Activated naive CD8-positive, alpha-beta T cell treated with anti-CD3 and anti-CD28 coated beads, Interleukin-2, amount 50 U/mL, for 24 hours (primary cell): ENCODE results near the gene ZNF292.
"Not testable (repeated sequence)": the region's sequence is repeated elsewhere in the genome, so short reads cannot be mapped to it uniquely, and the experiment has no call there.

Experiments used
- ATAC-seq: fragments of 150-1000 bp; cut with Tn5 transposase; one replicate; pipeline ENCODE4 v1.10.0; 2021
- DNase-seq: peaks from one replicate; pipeline ENCODE4 v3.0.0; 2021
- H3K27ac Mint-ChIP-seq: one replicate; pipeline ENCODE4 v1.8.0; 2021; ENCODE audit warnings: mild to moderate bottlenecking, mixed read lengths
- H3K27me3 Mint-ChIP-seq: one replicate; pipeline ENCODE4 v1.8.0; 2021; ENCODE audit warnings: mixed read lengths
- H3K36me3 Mint-ChIP-seq: one replicate; pipeline ENCODE4 v1.8.0; 2021; ENCODE audit warnings: low read depth, mixed read lengths
- H3K4me1 Mint-ChIP-seq: one replicate; pipeline ENCODE4 v1.8.0; 2021; ENCODE audit warnings: mixed read lengths
- H3K4me3 Mint-ChIP-seq: one replicate; pipeline ENCODE4 v1.8.0; 2021; ENCODE audit warnings: mild to moderate bottlenecking, moderate library complexity, mixed read lengths
- H3K9me3 Mint-ChIP-seq: one replicate; pipeline ENCODE4 v1.8.0; 2021; ENCODE audit warnings: mixed read lengths

The ZNF292 gene

GRCh38 chr6:87151471-87151780, 3.9 kb upstream of the ZNF292 start:
- DNase-seq (no peak), ATAC-seq (no peak)
- Mint-ChIP-seq H3K36me3 (peaks cover 3% of the 10 kb centered on the region), H3K9me3 (no peaks in the 10 kb centered on the region), H3K27ac (peak overlapping the region; percentile 99), H3K4me3 (peak overlapping the region; percentile 91), H3K4me1 (peaks cover 42% of the 10 kb centered on the region), H3K27me3 (no peaks in the 10 kb centered on the region)

- Mint-ChIP-seq H3K9me3 (no peaks in the 10 kb centered on the region), H3K27me3 (no peaks in the 10 kb centered on the region), H3K27ac (peak overlapping the region; percentile 99), H3K4me1 (peaks cover 47% of the 10 kb centered on the region), H3K4me3 (peak overlapping the region; percentile 91), H3K36me3 (peaks cover 9% of the 10 kb centered on the region)
- ATAC-seq (peak; percentile 51), DNase-seq (peak; percentile 77)
Observed at GRCh38 chr6:87151781-87152525, 3.4 kb upstream of the ZNF292 start.

DNA sequence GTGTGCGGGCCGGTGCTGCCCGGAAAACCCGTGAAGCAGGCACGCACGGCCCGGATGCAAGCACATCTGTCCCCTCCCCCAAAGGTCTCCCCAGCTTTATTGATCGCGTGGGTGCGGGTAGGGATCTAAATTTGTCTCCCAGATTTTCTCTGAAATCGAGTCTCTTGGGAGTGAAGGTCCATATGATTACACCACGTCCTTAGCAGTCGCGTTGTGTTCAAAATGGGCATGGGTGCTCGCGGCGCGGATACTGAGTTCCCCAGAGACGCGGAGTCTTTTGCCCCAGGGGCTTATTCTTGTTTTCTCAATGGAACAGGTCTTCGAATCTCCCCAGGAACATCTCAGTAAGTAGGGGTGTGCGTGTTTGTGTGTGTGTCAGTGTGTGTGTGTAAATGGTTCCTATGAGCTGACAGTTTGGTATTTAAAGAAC, 2.8 kb upstream of the ZNF292 start:
- H3K4me1 Mint-ChIP-seq: peaks cover 48% of the 10 kb centered on the region
- H3K27ac Mint-ChIP-seq: peak overlapping the region; percentile 99
- DNase-seq (no peak), ATAC-seq (no peak)
- H3K36me3 Mint-ChIP-seq: peaks cover 10% of the 10 kb centered on the region
- no peaks in the 10 kb centered on the region for H3K27me3 Mint-ChIP-seq
- peak overlapping the region; percentile 91 for H3K4me3 Mint-ChIP-seq
- no peaks in the 10 kb centered on the region for H3K9me3 Mint-ChIP-seq

- ATAC-seq (no peak), DNase-seq (no peak)
- Mint-ChIP-seq H3K27me3 (no peaks in the 10 kb centered on the region), H3K4me3 (peak overlapping the region; percentile 91), H3K36me3 (peaks cover 18% of the 10 kb centered on the region), H3K9me3 (no peaks in the 10 kb centered on the region), H3K4me1 (peaks cover 57% of the 10 kb centered on the region), H3K27ac (peak overlapping the region; percentile 99)
Observed at GRCh38 chr6:87154641-87154992, 748 bp upstream of the ZNF292 start.

- H3K27ac Mint-ChIP-seq: peak overlapping the region; percentile 99
- peak; percentile 60 for DNase-seq
- peak overlapping the region; percentile 91 for H3K4me3 Mint-ChIP-seq
- H3K4me1 Mint-ChIP-seq: peaks cover 62% of the 10 kb centered on the region
- H3K27me3 Mint-ChIP-seq: no peaks in the 10 kb centered on the region
- peaks cover 18% of the 10 kb centered on the region for H3K36me3 Mint-ChIP-seq
- peak; percentile 2 for ATAC-seq
- no peaks in the 10 kb centered on the region for H3K9me3 Mint-ChIP-seq
Observed at GRCh38 chr6:87155842-87156815, 764 bp downstream of the ZNF292 start.

DNA sequence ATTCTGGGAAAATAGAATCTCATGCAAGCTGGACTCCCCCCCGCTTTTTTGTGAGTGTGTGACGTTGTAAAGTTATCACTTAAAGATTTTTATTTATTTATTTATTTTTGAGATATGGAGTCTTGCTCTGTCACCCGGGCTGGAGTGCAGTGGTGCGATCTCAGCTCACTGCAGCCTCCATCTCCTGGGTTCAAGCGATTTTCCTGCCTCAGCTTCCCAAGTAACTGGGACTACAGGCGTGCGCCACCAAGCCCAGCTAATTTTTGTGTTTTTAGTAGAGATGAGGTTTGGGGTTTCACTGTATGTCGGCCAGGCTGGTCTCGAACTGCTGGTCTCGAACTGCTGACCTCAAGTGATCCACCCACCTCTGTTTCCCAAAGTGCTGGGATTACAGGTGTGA, 2.2 kb downstream of the ZNF292 start:
- not testable (repeated sequence) for ATAC-seq, H3K27ac Mint-ChIP-seq, H3K9me3 Mint-ChIP-seq, H3K27me3 Mint-ChIP-seq, DNase-seq
- Mint-ChIP-seq H3K36me3 (peaks cover 18% of the 10 kb centered on the region), H3K4me3 (peak overlapping the region; percentile 14), H3K4me1 (peaks cover 64% of the 10 kb centered on the region)

- Mint-ChIP-seq H3K36me3 (peaks cover 24% of the 10 kb centered on the region), H3K27me3 (no peaks in the 10 kb centered on the region), H3K27ac (no peak overlapping the region), H3K4me3 (no peak overlapping the region), H3K9me3 (no peaks in the 10 kb centered on the region), H3K4me1 (peaks cover 74% of the 10 kb centered on the region)
- ATAC-seq: no peak
- no peak for DNase-seq
Observed at GRCh38 chr6:87161299-87161698, 5.9 kb downstream of the ZNF292 start.

- Mint-ChIP-seq H3K4me1 (peaks cover 75% of the 10 kb centered on the region), H3K27me3 (no peaks in the 10 kb centered on the region), H3K36me3 (peaks cover 13% of the 10 kb centered on the region), H3K4me3 (no peak overlapping the region), H3K9me3 (no peaks in the 10 kb centered on the region), H3K27ac (peak overlapping the region; percentile 30)
- no peak for DNase-seq
- no peak for ATAC-seq
Observed at GRCh38 chr6:87164004-87164403, 8.6 kb downstream of the ZNF292 start.

DNA sequence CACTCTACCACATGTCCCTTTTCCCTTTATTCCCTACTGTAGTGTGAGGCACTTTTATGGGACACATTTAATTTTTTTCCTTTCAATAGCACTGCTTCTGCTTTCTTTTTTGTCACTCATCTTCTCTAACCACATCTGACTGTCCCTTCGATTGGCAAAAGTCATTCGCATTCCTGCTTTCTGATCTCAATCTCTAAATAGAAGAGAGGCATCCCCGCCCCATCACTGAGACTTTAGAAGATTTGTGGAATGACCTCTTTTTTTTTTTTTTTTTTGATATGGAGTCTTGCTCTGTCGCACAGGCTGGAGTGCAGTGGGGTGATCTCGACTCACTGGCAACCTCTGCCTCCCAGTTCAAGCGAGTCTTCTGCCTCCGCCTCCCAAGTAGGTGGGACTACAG, 9.1 kb downstream of the ZNF292 start:
- DNase-seq: no peak
- H3K27ac Mint-ChIP-seq: peak overlapping the region; percentile 30
- ATAC-seq: no peak
- H3K27me3 Mint-ChIP-seq: no peaks in the 10 kb centered on the region
- no peaks in the 10 kb centered on the region for H3K9me3 Mint-ChIP-seq
- peaks cover 14% of the 10 kb centered on the region for H3K36me3 Mint-ChIP-seq
- peaks cover 74% of the 10 kb centered on the region for H3K4me1 Mint-ChIP-seq
- no peak overlapping the region for H3K4me3 Mint-ChIP-seq

- Mint-ChIP-seq H3K36me3 (peaks cover 14% of the 10 kb centered on the region), H3K9me3 (no peaks in the 10 kb centered on the region), H3K27ac (no peak overlapping the region), H3K4me1 (peaks cover 71% of the 10 kb centered on the region), H3K4me3 (no peak overlapping the region), H3K27me3 (no peaks in the 10 kb centered on the region)
- ATAC-seq: no peak
- no peak for DNase-seq
Observed at GRCh38 chr6:87165185-87165584, 9.8 kb downstream of the ZNF292 start.

GRCh38 chr6:87171938-87172633, 16.7 kb downstream of the ZNF292 start:
- DNase-seq (no peak), ATAC-seq (no peak)
- Mint-ChIP-seq H3K9me3 (peaks cover under 1% of the 10 kb centered on the region), H3K27me3 (no peaks in the 10 kb centered on the region), H3K27ac (no peak overlapping the region), H3K4me3 (no peak overlapping the region), H3K36me3 (peaks cover 21% of the 10 kb centered on the region), H3K4me1 (peaks cover 70% of the 10 kb centered on the region)

- Mint-ChIP-seq H3K27ac (peak overlapping the region; percentile 57), H3K9me3 (peaks cover 4% of the 10 kb centered on the region), H3K4me3 (no peak overlapping the region), H3K4me1 (peaks cover 78% of the 10 kb centered on the region), H3K27me3 (no peaks in the 10 kb centered on the region), H3K36me3 (peaks cover 32% of the 10 kb centered on the region)
- ATAC-seq (no peak), DNase-seq (no peak)
Observed at GRCh38 chr6:87174078-87174579, 18.8 kb downstream of the ZNF292 start.

GRCh38 chr6:87176493-87176892, 21.1 kb downstream of the ZNF292 start:
- peak overlapping the region; percentile 5 for H3K27ac Mint-ChIP-seq
- peaks cover 4% of the 10 kb centered on the region for H3K9me3 Mint-ChIP-seq
- no peaks in the 10 kb centered on the region for H3K27me3 Mint-ChIP-seq

GRCh38 chr6:87180105-87180728, 24.9 kb downstream of the ZNF292 start:
- H3K4me3 Mint-ChIP-seq: no peak overlapping the region
- peaks cover 62% of the 10 kb centered on the region for H3K36me3 Mint-ChIP-seq
- DNase-seq (no peak), ATAC-seq (no peak)
- peak overlapping the region; percentile 89 for H3K27ac Mint-ChIP-seq
- H3K4me1 Mint-ChIP-seq: peaks cover 92% of the 10 kb centered on the region
- H3K9me3 Mint-ChIP-seq: peaks cover 4% of the 10 kb centered on the region
- no peaks in the 10 kb centered on the region for H3K27me3 Mint-ChIP-seq

More at GRCh38 chr6:87176493-87176892, 21.1 kb downstream of the ZNF292 start:
- Mint-ChIP-seq H3K4me3 (no peak overlapping the region), H3K4me1 (peaks cover 89% of the 10 kb centered on the region), H3K36me3 (peaks cover 48% of the 10 kb centered on the region)
- ATAC-seq (no peak), DNase-seq (no peak)
